Inflammatory macrophage treated with lipopolysaccharide for 1 hour (primary cell): ENCODE data around the gene ANKDD1A.
A peak's percentile ranks its signal among the peaks of the same experiment; 100 is the strongest.

Experiments used
- DNase-seq, 2 donors: peaks; one replicate each; pipeline ENCODE4 v3.0.0-alpha.2; 2020 to 2022

The ANKDD1A gene

DNA sequence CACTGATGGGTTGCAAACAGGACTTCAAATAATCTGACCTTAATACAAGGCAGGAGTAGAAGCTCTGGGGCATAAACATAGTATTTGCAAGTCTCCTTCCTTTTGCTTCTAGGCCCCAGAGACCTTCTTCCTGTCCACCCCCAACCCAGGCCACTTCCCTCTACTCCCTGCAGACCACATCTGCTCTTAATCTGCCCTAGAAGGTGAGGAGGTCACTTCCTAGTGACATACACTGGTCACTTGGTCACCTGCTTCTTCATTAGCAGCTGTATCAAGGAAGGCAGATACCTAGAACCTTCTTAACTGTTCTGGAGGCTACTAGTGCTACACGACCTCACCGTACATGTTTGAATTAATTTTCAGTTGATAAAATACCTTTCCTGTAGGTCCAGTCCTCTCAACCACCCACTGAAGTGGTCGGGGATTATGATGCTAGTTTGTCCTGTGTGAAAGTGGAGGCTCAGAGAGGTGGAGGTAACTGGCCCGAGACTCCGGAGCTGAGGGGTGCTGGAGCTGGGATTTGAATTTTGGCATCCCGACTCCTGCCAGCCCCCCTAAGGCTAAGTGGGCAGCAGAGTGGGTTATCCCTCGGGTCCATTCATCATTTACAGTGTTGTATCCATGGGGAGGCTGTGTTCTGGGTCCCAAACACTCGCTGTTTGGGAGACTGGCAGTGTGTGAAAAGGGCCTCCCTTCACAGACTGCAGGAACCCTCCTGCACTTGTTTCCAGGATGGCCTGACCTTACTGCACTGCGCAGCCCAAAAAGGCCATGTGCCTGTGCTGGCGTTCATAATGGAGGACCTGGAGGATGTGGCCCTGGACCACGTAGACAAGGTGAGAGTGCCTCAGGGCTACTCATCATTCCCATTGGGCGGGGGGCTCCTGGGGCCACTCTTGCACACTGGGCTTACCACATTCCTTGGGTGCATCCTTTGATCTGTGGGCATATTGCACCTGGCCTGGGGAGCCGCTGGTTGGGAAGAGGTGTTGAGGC lies 13.9 kb downstream of the ANKDD1A start:
- DNase-seq: no peak

DNA sequence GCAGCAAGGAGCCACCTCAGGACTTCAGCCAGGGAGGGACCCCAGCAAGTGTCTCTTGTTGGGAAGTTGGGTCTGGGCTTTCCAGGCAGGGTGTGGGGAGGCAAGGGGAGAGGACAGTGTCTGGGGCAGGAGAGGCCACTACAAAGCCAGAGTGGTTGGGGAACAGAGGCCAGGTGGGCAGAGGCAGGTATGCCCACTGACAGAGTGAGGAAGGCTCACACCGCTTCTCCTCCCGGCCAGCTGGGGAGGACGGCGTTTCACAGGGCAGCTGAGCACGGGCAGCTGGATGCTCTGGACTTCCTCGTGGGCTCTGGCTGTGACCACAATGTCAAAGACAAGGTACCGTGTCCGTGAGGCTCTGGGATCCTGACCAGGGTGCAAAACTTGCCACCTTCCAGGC lies 15.0 kb downstream of the ANKDD1A start:
- no peak for DNase-seq

DNA sequence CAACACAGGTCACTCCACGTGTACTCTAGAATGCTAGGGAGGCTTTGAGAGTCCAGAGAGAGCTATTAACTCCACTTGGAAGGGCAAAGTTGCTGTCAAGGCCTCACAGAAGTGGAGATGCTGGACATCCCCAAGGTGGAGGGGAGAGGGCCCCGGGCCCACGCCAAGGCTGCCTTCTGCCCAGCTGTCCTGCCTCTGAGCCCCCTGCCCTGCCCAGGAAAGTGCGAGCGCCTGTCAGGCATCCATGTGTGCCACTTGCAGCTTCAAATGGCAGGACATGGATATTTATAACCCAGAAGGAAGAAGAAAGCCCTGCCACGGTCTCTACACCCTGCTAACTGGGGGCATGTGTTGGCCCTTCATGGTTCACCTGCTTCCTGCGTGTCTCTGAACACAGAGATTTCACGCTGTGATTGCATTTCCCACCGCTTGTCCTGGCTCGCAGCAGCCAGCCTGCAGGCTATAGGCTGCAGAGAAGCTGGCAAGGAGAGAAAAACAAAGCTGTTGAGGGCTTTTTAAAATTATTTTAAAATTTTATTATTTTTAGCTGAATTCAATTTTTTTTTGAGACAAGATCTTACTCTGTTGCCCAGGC lies 17.0 kb downstream of the ANKDD1A start:
- no peak for DNase-seq

DNA sequence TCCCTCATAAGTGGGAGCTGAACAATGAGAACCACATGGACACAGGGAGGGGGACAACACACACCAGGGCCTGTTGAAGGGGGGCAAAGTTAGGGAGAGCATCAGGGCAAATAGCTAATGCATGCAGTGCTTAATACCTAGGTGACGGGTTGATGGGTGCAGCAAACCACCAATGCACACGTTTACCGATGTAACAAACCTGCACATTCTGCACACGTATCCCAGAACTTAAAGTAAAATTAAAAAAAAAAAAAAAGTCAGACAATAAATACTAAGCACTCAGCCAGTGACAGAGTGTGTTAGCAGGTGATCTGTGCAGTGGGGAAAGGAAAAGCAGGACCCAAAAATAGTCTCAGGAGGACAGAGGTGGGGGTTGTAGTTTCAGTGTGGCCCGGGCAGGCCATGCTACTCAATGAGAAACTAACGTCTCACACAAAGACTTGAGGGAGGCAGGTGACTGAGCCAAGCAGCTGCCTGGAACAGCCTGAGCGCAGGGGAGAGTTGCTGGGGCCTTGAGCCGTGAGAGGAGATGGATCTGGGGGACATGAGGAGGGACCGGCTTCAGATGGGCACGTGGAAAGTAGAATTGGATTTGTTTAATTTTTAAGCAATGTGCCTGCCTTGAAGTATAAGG lies 18.4 kb downstream of the ANKDD1A start:
- no peak for DNase-seq

DNA sequence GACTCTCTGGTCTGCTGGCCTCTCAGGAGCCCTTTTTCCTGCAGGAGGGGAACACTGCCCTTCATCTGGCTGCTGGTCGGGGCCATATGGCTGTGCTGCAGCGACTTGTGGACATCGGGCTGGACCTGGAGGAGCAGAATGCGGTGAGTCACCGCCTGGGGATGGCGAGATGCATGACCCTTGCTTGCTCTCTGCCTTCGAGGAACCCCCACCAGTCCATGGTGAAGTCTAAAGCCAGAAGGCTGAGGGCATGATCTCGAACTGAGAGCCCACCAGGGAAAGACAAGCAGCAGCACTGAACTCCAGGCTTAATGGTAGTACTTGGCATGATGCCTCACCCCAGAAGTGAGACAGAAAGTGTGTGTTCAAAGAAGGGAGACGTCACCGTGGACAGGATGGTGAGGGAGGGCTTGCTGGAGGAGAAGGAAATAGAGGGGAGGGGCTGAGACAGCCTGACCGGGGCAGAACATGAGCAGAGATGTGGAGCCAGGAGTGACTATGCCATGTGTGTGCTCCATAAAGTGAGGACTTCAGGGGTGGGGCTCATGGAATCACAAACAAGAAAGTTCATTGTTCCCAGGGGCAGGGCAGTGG lies 19.2 kb downstream of the ANKDD1A start:
- DNase-seq: no peak

DNA sequence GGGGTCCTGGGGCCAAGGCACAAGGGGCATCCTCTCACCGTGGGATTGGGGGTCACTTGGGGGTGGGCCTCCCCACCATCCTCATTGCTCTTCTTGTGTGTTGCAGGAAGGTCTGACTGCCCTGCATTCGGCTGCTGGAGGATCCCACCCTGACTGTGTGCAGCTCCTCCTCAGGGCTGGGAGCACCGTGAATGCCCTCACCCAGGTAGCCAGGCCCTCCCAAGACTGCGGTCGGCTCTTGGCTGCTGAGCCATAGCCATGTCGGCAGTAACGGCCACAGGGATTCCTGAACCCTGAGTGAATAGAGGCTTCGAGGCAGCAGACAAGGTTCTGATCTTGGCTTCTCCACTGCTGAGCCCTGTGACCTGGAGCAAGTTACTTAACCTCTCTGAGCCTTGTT lies 19.7 kb downstream of the ANKDD1A start:
- no peak for DNase-seq

DNA sequence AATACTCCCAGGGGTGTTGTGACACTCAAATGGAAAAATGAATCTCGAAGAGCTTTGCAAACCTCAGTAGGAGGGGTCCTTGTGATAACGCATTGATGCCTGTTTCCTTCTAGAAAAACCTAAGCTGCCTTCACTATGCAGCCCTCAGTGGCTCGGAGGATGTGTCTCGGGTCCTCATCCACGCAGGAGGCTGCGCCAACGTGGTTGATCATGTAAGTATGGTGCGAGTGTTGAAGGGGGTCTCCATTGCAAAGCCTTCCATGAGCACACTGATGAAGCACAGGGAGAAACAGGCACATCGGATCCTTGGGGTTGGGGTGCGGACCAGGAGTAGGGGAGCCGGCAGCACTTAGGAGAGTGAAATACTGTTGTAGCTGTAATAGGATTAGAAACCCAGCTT lies 22.3 kb downstream of the ANKDD1A start:
- DNase-seq: no peak

DNA sequence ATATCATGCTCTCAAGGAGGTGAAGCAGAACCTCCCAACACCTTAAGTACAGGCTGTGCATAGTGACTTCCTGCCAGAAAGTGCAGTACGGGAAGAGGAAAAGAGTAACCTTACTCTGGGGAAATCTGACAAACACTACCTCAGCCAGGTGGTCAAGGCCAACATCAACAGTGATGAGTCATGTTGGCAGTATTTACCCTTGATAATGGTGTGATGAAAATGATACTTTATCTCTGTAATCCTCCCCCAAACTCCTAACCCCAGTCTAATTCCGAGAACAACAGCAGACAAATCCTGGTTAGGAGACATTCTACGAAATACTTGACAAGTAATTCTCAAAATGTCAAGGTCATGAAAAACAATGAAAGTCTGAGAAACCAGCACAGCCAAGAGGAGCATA lies 26.5 kb downstream of the ANKDD1A start:
- no peak for DNase-seq

DNA sequence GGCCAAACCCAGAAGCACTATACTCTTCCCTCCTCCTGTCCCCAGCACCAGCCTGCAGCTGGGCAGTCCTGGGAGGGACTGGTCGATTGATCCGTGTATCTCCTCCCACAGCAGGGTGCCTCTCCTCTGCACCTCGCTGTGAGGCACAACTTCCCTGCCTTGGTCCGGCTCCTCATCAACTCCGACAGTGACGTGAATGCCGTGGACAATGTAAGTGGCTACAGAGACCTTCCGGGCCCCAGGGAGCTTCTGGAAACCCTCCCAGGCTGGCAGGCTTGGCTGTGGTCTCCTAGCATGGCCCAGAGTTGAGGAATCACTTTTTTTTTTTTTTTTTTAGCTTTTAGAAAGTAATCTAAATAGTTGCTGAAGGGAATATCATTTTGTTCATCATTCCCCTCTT lies 30.7 kb downstream of the ANKDD1A start:
- no peak for DNase-seq

DNA sequence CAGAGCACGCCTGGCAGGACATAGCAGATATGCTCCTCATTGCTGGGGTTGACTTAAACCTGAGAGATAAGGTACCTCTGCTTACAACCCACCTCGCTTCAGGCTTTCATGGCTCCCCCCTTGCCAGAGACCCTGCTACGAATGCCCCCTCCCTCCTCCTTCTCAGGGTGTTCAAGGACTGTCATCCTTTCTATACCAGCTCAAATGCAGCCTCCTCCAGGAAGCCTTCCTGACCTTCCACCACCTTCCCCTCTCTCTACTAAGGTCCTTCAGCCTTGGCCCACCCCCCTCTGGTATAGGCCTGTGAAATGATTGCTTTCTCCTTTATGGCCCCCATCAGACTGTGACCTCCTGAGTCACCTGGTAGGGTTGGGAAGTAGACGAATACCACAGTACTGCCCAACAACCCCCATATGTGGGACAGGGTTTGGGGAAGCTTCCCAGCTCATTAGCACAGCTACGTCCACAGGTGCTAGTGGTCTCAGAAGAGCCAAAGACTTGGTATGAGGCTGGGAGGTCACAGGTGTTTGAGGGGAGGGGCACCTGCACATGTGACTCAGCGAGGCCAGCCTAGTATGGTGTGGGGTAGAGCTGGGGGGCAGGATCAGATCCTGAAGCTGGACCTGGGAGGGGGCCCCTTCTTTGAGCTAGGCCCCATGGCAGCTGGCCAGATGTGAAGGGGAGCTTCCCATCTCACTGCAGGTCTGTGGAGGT lies 32.0 kb downstream of the ANKDD1A start:
- no peak for DNase-seq

DNA sequence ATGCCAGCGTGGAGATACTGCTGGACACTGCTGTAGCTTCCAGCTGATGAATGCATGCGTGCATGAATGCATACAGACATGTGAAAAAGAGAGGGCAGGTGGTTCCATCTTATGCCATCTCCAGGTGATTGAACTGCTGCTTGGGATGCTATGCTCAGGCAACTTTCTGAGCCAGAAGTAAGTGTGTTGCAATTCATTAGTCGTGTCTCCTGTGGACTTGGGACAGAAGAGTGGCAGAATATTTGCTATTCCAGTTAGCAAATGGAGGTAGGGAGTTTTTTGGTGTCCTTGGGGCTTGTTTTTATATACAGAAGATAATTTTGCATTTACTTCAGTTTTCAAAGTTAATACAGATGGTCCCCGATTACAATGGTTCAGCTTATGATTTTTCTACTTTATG lies 33.3 kb downstream of the ANKDD1A start:
- no peak for DNase-seq

DNA sequence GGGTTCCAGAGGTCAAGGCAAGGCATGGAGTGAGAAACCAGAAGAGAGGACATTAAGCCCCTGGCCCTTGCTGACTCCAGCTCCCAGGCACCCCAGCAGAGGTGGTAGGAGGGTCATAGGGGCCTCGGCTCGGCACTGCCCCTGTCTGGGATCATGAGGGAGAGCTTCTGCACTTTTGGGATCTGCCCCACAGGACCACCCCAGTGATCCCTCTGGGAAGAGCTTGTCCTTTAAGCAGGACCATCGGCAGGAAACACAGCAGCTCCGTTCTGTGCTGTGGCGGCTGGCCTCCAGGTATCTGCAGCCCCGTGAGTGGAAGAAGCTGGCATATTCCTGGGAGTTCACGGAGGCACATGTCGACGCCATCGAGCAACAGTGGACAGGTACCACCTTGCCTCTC lies 35.5 kb downstream of the ANKDD1A start:
- no peak for DNase-seq

DNA sequence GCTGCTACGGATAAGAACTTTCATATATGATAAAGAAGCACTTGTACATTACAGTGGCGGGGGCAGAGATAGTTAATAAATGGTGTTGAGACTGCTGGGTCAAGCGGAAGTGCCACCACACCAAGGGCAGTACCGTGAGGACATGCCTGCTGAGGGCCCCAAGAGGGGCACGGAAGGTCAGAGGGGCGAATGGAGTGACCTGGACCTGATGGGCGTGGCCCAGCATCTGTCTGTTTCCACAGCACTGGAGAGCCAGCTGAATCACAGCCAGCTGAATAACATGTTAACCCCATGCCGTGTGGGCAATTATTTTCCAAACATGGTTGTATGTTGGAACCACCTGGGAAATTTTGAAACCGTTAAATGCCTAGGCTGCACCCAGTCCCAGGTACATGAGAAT lies 37.2 kb downstream of the ANKDD1A start:
- no peak for DNase-seq

DNA sequence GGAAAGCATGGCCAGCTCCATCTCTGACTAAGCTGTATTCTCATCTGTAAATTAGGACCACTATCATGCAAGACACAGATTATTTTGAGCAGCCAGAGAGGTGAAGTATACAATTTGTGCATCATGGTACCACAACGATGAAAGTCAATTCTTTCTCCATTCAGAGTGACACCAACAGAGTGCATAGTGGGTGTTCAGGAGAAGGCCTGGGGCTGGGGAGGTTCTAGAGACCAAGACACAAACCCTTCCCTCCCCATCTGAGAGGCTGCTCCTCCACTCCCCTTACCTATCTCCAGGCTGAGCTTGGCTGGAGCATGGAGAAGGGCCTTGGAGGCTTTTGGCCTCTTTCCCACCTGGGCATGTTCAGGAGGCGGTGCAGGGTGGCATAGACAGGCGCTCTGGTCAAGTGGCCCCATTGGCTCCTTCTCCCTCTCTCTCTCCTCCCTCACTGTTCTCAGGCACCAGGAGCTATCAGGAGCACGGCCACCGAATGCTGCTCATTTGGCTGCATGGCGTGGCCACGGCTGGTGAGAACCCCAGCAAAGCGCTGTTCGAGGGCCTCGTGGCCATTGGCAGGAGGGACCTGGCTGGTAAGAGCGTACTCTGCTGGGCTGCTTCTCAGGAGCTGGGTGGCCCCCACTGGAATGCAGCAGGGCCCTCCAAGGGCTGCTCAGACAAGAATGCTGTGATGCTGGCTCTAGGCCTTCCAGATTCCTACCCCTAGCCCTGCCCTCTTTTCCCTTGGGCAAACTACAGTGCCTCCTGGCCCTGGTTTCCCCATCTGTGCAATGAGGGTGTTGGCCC lies 37.9 kb downstream of the ANKDD1A start:
- no peak for DNase-seq

DNA sequence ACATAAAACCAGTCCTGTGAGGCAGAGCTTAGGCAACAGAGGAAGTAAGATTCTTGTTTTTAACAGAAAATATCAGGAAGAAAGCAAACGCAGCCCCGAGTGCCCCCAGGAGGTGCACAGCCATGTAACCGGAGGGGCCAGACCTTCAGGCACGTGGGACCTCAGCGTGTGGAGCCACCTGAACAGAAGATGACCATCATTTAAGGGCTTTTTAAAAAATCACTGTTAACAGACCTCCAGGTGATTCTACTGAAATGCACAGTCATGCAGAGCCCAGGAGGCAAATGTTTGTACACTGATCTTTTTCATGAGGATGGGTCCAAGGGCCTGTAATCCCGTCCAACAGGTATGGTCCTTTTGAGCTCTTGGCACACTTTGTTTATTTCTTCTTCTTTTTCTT lies 39.2 kb downstream of the ANKDD1A start:
- DNase-seq: no peak

DNA sequence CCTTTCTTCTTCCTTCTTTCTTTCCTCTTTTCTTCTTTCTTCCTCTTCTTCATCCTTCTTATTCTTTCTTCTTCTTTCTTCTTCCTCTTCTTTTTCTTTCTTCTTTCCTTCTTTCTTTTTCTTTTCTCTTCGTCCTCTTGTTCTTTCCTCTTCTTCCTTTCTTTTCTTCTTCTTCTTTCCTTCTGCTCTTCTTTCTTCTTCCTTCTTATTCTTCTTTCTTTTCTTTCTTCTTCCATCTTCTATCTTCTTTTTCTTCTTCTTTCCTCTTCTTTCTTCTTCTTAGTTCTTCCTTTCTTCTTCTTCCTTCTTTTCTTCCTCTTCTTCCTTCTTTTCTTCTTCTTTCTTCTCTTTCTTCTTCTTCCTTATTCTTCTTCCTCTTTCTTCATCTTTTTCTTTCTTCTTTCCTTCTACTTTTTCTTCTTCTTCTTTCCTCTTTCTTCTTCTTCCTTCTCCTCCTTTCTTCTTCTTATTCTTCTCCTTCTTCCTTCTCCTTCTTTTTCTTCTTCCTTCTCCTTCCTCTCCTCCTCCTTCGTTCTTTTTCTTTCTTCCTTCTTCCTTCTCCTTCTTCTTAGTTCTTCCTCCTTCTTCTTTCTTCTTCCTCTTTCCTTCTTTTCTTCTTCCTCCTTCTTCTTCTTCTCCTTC lies 40.2 kb downstream of the ANKDD1A start:
- no peak for DNase-seq

DNA sequence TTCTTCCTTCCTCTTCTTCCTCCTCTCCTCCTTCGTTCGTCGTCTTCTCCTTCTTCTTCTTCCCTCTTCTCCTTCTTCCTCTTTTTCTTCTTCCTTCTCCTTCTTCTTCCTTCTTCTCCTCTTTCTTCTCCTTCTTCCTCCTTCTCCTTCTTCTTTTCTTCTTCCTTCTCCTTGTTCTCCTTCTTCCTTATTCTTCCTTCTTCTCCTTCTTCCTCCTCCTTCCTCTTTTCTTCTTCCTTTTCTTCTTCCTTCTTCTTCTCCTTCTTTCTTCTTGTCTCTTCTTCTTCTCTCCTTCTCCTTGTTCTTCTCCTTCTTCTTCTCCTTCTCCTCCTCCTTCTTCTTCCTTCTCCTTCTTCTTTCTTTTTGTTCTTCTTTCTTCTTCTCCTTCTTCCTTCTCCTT lies 42.7 kb downstream of the ANKDD1A start:
- no peak for DNase-seq

DNA sequence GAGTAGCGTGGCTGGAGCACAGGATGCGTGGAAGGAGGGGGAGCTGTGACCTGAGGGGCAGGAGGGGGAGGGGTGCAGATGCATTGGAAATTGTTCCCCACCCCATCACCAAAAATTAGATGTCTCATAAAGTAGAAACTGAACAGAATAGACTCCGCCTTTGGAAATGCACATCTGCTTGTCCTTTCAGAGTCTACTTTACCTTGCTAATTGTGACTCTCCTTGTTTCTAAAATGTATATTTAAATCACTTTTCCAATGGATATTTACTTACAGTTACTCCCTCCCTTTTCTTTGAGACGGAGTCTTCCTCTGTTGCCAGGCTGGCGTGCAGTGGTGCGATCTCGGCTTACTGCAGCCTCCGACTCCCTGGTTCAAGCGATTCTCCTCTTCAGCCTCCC lies 47.4 kb downstream of the ANKDD1A start:
- no peak for DNase-seq

DNA sequence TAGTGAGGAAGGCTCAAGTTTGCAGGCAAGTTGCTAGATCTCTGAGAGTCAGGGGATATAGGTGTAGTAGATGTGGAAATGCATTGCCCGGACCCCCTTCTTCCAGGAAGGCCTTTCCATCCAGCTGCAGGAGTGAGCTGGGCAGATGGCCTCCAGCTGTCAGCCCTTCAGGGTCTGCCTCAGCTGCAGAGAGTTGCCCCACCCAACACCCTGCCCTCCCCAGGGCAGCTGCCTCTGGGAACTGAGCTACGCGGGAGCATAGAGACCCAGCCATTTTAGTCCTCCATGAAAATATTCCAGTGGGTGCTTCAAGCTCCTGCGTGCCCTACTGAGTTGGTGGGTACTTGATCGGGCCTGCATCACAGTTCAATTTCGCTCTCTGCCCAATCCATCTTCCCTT lies 48.5 kb downstream of the ANKDD1A start:
- no peak for DNase-seq

DNA sequence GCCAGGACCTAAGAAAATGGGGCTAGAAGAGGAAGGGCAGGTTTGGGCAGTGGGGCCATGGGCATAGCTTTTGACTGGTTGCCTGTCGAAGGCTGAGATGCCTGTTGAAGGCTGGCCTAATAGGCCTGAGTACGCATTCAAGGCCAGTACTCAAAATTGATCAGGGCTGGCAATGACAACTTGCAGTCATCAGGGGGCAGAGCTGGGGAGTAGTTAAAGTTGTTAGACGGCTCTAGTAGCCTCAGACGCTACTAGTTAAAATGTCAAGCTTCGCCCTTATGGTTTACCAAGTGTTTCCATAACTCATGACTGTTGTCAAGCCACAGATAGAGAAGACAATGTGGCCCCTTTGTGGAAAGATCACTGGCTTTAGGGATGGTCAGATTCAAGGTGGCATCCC lies 49.3 kb downstream of the ANKDD1A start:
- DNase-seq: no peak

DNA sequence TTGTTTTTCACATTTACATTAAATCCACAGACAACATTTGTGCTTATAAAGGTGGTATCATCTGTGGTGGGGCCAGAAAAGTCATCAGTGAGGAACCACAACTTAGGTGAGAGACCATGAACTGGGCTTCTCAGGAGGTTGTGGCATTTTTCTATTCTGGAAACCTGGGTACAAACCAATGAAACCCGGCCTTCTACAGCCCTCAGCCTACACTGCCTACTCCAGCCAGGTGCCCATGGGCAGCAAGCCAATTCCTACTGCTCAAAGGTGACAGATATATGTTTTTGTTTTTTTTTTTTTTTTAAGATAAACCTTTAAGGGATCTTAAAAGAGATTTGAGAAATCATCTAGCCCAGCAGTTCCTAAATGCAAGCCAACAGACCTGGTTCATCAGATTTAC lies 57.7 kb downstream of the ANKDD1A start:
- DNase-seq: no peak

DNA sequence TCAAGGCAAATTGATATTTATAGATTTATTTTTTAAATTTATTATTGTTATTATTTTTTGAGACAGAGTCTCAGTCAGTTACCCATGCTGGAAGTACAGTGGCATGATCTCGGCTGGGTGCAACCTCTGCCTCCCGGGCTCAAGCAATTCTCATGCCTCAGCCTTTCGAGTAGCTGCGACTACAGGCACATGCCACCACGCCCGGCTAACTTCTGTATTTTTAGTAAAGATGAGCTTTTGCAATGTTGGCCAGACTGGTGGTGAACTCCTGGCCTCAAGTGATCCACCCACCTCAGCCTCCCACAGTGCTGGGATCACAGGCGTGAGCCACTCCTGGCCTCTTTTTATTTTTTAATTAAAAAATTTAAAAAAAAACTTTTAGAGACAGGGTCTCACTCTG lies 59.0 kb downstream of the ANKDD1A start:
- peak; percentile 69 to 72 for DNase-seq
